Uterus (tissue), 4 donors: ENCODE results near the gene MMP12. TPM values are rescaled to one million over a fixed set of nuclear protein-coding genes. Genes with fewer than 3 reads are reported as not detected.
"Not testable (repeated sequence)": the region's sequence is repeated elsewhere in the genome, so short reads cannot be mapped to it uniquely, and the experiment has no call there.

ENCODE experiments used
- DNase-seq, 2 donors: peaks; one replicate each; pipeline ENCODE4 v3.0.0-alpha.2; 2019 to 2020
- H3K27ac ChIP-seq, 2 donors: fragments of 200-600 bp; sonication (generic); 1 replicate in 1 of 2; 2 replicates in 1 of 2; pipeline ENCODE4 v1.5.1; 2016 to 2018
- H3K27me3 ChIP-seq, 2 donors: fragments of 200-600 bp; sonication (generic); one replicate each; pipeline ENCODE4 v1.5.1; 2018 to 2019; ENCODE audit warnings: control low read depth in 1 of 2
- H3K36me3 ChIP-seq, 2 donors: fragments of 200-600 bp; sonication (generic); one replicate each; pipeline ENCODE4 v1.5.1; 2019; ENCODE audit warnings: control low read depth in 1 of 2
- H3K4me1 ChIP-seq, 2 donors: fragments of 200-600 bp; sonication (generic); one replicate each; pipeline ENCODE4 v1.5.1; 2018 to 2019; ENCODE audit warnings: control low read depth in 1 of 2
- H3K4me3 ChIP-seq, 2 donors: fragments of 200-600 bp; sonication (generic); 1 replicate in 1 of 2; 2 replicates in 1 of 2; pipeline ENCODE4 v1.5.1; 2018 to 2019; ENCODE audit warnings: mild to moderate bottlenecking in 1 of 2
- H3K9me3 ChIP-seq, 2 donors: fragments of 200-600 bp; sonication (generic); one replicate each; pipeline ENCODE4 v1.5.1; 2019; ENCODE audit warnings: control low read depth in 1 of 2
- POLR2A ChIP-seq, 2 donors: fragments of 450-650 bp; IDR thresholded peaks; one replicate each; pipeline ENCODE4 v1.6.1; 2016; ENCODE audit warnings: antibody characterized with exemption in 2 of 2, mild to moderate bottlenecking in 1 of 2, moderate library complexity in 1 of 2
- intact Hi-C: fragments of 100-400 bp; cut with DNase I; formaldehyde crosslinking; loops from one replicate; pipeline ENCODE4 v1.15.1; 2023; ENCODE audit warnings: low total_unique reads
- total RNA-seq, 4 donors: library from RNA; depleted of rRNA in 3 of 4; stranded (reverse); fragments of >200 nt in 3 of 4; gene quantifications; one replicate each; pipeline versions ENCODE4 v1.1.0 to v1.2.4, GENCODE V29; 2014 to 2023
- TF ChIP-seq, protein P1 (sequence below), 4 experiments: fragments of 200-600 bp in 2 of 4; fragments of 450-650 bp in 2 of 4; sonication (generic) in 2 of 4; IDR thresholded peaks; one replicate each; pipeline ENCODE4 v1.5.1; 2016 to 2019; ENCODE audit warnings: antibody characterized with exemption in 4 of 4, mild to moderate bottlenecking in 2 of 4, moderate library complexity in 1 of 4
- donor health status: DM: yes; HTN: yes; CAD: no.

The MMP12 gene
- total RNA-seq, 4 donors from 2014 or later: not detected

DNA sequence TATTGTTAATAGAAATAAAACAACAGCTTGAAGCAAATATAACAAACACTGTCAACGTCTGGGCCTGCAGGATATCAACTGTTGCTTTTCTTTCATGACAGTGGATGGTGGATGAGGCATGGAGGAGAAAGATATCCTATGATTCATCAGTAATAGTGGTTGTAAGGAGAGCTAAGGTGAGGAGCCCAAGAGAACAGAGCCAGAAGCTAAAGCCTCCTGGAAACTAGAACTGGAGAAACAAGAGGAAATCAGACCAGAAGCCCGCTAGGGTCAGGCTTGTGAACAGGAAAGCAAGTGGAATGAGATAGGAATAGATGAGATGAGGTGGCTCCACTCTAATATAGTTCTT lies 37.7 kb upstream of the MMP12 start:
- no peaks in the 10 kb centered on the region for H3K4me1 ChIP-seq
- H3K27me3 ChIP-seq: no peaks in the 10 kb centered on the region
- no peak overlapping the region for H3K27ac ChIP-seq
- DNase-seq: no peak
- no peaks in the 10 kb centered on the region for H3K9me3 ChIP-seq
- intact Hi-C loops: no loop called here
- TF ChIP-seq, protein P1, sequence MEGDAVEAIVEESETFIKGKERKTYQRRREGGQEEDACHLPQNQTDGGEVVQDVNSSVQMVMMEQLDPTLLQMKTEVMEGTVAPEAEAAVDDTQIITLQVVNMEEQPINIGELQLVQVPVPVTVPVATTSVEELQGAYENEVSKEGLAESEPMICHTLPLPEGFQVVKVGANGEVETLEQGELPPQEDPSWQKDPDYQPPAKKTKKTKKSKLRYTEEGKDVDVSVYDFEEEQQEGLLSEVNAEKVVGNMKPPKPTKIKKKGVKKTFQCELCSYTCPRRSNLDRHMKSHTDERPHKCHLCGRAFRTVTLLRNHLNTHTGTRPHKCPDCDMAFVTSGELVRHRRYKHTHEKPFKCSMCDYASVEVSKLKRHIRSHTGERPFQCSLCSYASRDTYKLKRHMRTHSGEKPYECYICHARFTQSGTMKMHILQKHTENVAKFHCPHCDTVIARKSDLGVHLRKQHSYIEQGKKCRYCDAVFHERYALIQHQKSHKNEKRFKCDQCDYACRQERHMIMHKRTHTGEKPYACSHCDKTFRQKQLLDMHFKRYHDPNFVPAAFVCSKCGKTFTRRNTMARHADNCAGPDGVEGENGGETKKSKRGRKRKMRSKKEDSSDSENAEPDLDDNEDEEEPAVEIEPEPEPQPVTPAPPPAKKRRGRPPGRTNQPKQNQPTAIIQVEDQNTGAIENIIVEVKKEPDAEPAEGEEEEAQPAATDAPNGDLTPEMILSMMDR (IDR thresholded peaks at IDR 0.05): no peak
- TF ChIP-seq POLR2A (IDR thresholded peaks at IDR 0.05): no peak
- H3K36me3 ChIP-seq: no peaks in the 10 kb centered on the region
- H3K4me3 ChIP-seq: no peak overlapping the region

DNA sequence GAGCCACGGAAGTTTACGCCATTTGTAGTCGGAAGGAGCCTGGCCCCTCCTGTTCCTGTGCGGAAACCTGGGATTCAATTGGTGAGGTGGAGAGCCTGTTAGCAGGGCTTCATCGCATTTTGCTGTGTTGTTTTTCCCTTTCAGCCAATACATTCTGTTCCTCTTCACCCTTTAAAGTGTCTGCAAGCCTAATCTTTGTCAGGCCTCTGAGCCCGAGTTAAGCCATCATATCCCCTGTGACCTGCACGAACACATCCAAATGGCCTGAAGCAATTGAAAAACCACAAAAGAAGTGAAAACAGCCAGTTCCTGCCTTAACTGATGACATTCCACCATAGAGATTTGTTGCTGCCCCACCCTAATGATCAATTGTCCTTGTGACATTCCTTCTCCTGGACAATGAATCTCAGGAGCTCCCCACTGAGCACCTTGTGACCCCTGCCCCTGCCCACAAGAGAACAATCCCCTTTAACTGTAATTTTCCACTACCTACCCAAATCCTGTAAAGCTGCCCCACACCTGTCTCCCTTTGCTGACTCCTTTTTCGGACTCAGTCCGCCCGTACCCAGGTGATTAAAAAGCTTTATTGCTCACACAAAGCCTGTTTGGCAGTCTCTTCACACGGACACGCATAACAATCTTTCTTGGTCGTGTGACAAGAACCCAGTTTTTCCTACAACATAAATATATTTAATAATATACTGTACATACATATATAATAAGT lies 37.1 kb upstream of the MMP12 start:
- DNase-seq: no peak
- Histone ChIP-seq H3K27me3 (no peaks in the 10 kb centered on the region), H3K4me3 (no peak overlapping the region), H3K27ac (no peak overlapping the region), H3K9me3 (no peaks in the 10 kb centered on the region), H3K36me3 (no peaks in the 10 kb centered on the region), H3K4me1 (no peaks in the 10 kb centered on the region)
- no peak for TF ChIP-seq POLR2A (IDR thresholded peaks at IDR 0.05)
- TF ChIP-seq, protein P1 (IDR thresholded peaks at IDR 0.05): no peak
- intact Hi-C loops: no loop called here

DNA sequence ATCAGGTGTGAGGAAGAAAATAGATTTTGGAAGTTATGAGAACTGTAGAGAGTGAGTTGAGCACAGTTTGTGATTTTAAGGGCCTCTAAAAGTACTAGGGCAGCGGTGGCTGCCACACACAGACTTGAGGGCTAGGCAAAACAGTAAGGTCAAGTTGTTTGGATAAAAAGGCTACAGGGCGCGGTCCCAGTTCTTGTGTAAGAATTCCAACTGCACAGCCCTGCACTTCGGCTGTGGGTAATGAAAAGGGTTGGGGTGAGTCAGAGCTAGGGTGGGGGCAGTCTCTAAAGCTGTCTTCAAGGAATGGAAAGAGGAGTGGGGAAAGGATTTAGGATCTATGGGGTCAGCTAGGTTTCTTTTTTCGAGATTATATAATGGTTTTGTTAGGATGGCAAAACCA lies 31.1 kb upstream of the MMP12 start:
- DNase-seq, H3K27me3 ChIP-seq, H3K27ac ChIP-seq, H3K36me3 ChIP-seq, H3K9me3 ChIP-seq, H3K4me3 ChIP-seq, intact Hi-C loops, H3K4me1 ChIP-seq: not testable (repeated sequence)

DNA sequence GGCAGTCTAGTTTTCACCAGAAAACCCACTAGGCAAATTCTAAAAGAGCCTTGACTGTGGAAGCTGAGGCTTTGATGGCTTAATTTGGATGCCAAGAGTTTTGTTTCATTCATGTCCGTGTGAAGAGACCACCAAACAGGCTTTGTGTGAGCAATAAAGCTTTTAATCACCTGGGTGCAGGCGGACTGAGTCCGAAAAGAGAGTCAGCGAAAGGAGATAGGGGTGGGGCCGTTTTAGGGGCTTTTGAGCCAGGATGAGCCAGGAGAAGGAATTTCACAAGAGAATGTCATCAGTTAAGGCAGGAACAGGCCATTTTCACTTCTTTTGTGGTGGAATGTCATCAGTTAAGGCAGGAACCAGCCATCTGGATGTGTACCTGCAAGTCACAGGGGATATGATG lies 29.1 kb upstream of the MMP12 start:
- H3K27ac ChIP-seq, H3K36me3 ChIP-seq, H3K27me3 ChIP-seq, H3K9me3 ChIP-seq, H3K4me3 ChIP-seq, H3K4me1 ChIP-seq, DNase-seq, intact Hi-C loops: not testable (repeated sequence)

DNA sequence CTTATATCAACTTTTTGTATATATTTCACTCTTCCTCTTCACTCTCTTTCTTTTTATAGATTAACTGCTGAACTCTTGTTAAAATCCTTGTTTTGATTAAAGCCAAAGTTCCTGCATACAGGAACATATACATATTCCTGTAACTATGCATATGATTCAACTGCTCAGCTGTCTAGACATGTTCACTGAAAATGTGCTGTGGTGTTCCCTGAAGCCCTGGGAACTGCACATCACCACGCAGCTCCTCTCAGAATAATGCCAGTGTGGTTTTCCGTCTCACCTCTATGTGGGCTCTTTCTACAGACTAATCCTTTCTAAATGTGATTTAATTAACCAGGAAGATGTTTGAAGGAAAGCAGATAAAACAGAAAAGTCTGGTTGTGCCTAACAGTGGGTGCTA lies 25.6 kb upstream of the MMP12 start:
- H3K27me3 ChIP-seq: no peaks in the 10 kb centered on the region
- no peaks in the 10 kb centered on the region for H3K9me3 ChIP-seq
- intact Hi-C loops: no loop called here
- no peaks in the 10 kb centered on the region for H3K4me1 ChIP-seq
- H3K4me3 ChIP-seq: no peak overlapping the region
- no peak overlapping the region for H3K27ac ChIP-seq
- TF ChIP-seq, protein P1 (IDR thresholded peaks at IDR 0.05): no peak
- no peaks in the 10 kb centered on the region for H3K36me3 ChIP-seq
- no peak for DNase-seq

DNA sequence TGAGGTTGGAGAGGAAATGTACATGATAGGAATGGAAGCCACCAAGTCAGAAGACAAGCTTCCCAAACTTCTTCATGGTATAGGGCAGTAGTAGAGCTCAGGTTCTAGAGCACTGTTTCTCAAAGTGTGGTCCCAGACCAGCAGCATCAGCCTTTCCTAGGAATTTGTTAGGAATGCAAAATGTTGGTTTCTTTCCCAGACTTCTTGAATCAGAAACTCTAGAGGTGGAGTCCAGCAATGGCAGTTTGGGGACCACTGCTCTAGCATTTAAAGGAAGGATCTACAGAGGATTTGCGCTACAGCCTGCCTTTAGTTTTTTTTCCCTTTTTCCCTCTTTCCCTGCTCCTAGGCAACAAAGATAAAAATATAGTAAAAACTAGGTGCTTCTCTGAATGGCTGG lies 17.0 kb upstream of the MMP12 start:
- Histone ChIP-seq H3K27ac (no peak overlapping the region), H3K27me3 (no peaks in the 10 kb centered on the region), H3K36me3 (no peaks in the 10 kb centered on the region), H3K4me3 (no peak overlapping the region), H3K4me1 (no peaks in the 10 kb centered on the region), H3K9me3 (no peaks in the 10 kb centered on the region)
- intact Hi-C loops: no loop called here
- TF ChIP-seq POLR2A (IDR thresholded peaks at IDR 0.05): no peak
- TF ChIP-seq, protein P1 (IDR thresholded peaks at IDR 0.05): no peak
- no peak for DNase-seq
